Measurements from ENCODE around the gene P2RX1.
A peak's percentile ranks its signal among the peaks of the same experiment; 100 is the strongest.

P2RX1 gene

DNA sequence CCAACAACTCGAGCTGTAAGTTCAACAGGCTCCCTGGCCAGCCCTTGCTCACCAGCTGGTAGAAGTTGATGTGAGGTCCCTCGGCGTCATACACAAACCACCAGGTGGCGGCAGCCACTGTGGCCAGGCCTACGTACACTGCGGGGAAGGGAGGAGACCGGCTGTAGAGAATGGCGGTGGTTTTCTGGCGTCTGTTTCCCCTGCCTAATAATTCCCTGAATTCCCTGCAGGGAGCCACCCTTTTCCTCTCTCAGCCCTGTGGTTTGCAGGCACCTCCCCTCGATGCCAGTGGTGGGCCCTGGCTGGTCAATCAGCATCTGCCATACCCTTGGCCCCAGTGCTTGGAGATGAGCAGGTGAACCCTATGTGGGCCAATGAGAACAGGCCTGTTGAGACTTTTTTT is 18.9 kb upstream of the P2RX1 start:
- peak; percentile 45 for DNase-seq (ENCODE audit: low spot score)
- H3K4ac ChIP-seq (ENCODE audit: low read length): no peak overlapping the region

DNA sequence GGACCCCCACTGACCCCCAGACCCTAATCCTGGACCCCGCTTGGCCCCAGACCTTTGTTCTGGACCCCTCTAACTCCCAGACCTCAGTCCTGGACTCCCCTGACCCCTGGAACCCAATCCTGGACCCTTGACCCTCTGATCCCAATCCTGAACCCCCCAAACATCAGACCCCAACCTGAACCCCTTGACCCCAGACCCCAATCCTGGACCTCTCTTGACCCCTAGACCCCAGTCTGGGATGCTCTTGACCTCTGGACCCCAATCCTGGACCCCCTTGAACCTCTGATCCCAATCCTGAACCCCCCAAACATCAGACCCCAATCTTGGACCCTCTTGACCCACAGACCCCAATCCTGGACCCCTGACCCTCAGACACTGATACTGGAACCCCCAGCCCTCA is 13.5 kb upstream of the P2RX1 start:
- WGBS, 2 donors (ENCODE audit: extremely low coverage in 2 of 2, insufficient read length in 2 of 2, insufficient replicate concordance in 1 of 2): no CpG with 5 or more reads among the region's 1 CpG

More for the DNA sequence above, 18.9 kb upstream of the P2RX1 start:
- Histone ChIP-seq H2BK12ac (ENCODE audit: low read length) (no peak overlapping the region), H3K4me2 (ENCODE audit: insufficient read depth, low read length, poor library complexity, severe bottlenecking) (no peak overlapping the region), H3K4me3 (ENCODE audit: low read length in 2 of 2) (no peak overlapping the region), H4K8ac (ENCODE audit: low read depth, low read length) (no peak overlapping the region), H3K18ac (ENCODE audit: low read length) (no peak overlapping the region), H2AFZ (ENCODE audit: low read length) (peak overlapping the region; percentile 74), H3K14ac (ENCODE audit: low read length) (no peak overlapping the region), H2BK5ac (ENCODE audit: low read length) (no peak overlapping the region), H2BK120ac (ENCODE audit: low read depth, low read length) (no peak overlapping the region), H2AK5ac (ENCODE audit: low read depth, low read length) (no peak overlapping the region), H4K91ac (ENCODE audit: low read depth, low read length, poor library complexity) (no peak overlapping the region), H3K9ac (ENCODE audit: low read depth, low read length, poor library complexity) (no peak overlapping the region), H3K27ac (replicated peaks; ENCODE audit: low read length) (no peak overlapping the region), H2BK15ac (ENCODE audit: low read length) (no peak overlapping the region), H3K9me3 (replicated peaks in 1 of 2; ENCODE audit: control insufficient read depth in 2 of 2, insufficient read depth in 1 of 2, low read depth in 1 of 2, low read length in 2 of 2) (peaks cover 0 to 1% of the 10 kb centered on the region in 2 donors), H3K79me1 (ENCODE audit: low read depth, low read length) (no peaks in the 10 kb centered on the region), H3K4me1 (ENCODE audit: control insufficient read depth in 2 of 2, insufficient read depth in 1 of 2, low read depth in 1 of 2, low read length in 2 of 2) (peaks cover 0 to 2% of the 10 kb centered on the region in 2 donors), H3K23ac (ENCODE audit: low read depth, low read length, poor library complexity) (no peak overlapping the region), H3K27me3 (ENCODE audit: control insufficient read depth in 3 of 3, insufficient read depth in 3 of 3, low read depth in 1 of 3, low read length in 3 of 3) (no peaks in the 10 kb centered on the region), H3K36me3 (replicated peaks in 1 of 2; ENCODE audit: control insufficient read depth in 2 of 2, insufficient read depth in 2 of 2, low read length in 2 of 2) (no peaks in the 10 kb centered on the region)
- no CpG with 5 or more reads among the region's 10 CpGs for WGBS, 2 donors (ENCODE audit: extremely low coverage in 2 of 2, insufficient read length in 2 of 2, insufficient replicate concordance in 1 of 2)

DNA sequence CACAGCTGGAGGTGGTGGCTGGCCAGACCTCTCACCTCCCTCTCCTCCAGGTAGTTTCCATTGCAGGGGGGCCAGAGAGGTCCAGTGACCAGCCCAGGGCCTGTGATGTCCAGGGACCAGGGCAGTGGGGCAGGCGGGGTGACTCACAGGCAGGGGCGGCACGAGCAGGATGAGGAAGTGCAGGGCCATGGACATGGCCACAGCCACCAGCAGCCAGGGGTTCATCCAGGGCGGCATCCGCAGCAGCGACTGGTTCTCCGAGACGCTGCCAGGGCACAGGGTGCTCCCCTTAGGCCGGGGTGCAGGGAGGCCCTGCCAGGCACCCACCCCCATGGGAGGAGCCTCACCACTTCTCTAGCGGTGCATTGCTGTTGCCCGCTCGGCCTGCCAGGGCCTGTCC is 12.9 kb upstream of the P2RX1 start:
- Histone ChIP-seq H3K79me1 (ENCODE audit: low read depth, low read length) (no peaks in the 10 kb centered on the region), H3K27ac (replicated peaks; ENCODE audit: low read length) (no peak overlapping the region), H3K4me2 (ENCODE audit: insufficient read depth, low read length, poor library complexity, severe bottlenecking) (no peak overlapping the region), H2AFZ (ENCODE audit: low read length) (no peak overlapping the region), H3K27me3 (ENCODE audit: control insufficient read depth in 3 of 3, insufficient read depth in 3 of 3, low read depth in 1 of 3, low read length in 3 of 3) (peaks cover 0 to 31% (median 0%) of the 10 kb centered on the region in 3 experiments), H2BK120ac (ENCODE audit: low read depth, low read length) (no peak overlapping the region), H2BK15ac (ENCODE audit: low read length) (peak overlapping the region; percentile 75), H4K8ac (ENCODE audit: low read depth, low read length) (no peak overlapping the region), H3K9me3 (replicated peaks in 1 of 2; ENCODE audit: control insufficient read depth in 2 of 2, insufficient read depth in 1 of 2, low read depth in 1 of 2, low read length in 2 of 2) (peaks cover 0 to 1% of the 10 kb centered on the region in 2 donors), H3K9ac (ENCODE audit: low read depth, low read length, poor library complexity) (peak overlapping the region; percentile 44), H2BK5ac (ENCODE audit: low read length) (peak overlapping the region; percentile 87), H3K36me3 (replicated peaks in 1 of 2; ENCODE audit: control insufficient read depth in 2 of 2, insufficient read depth in 2 of 2, low read length in 2 of 2) (no peaks in the 10 kb centered on the region), H3K4me1 (ENCODE audit: control insufficient read depth in 2 of 2, insufficient read depth in 1 of 2, low read depth in 1 of 2, low read length in 2 of 2) (peaks cover 5 to 7% of the 10 kb centered on the region in 2 donors), H2AK5ac (ENCODE audit: low read depth, low read length) (peak overlapping the region; percentile 81), H4K91ac (ENCODE audit: low read depth, low read length, poor library complexity) (no peak overlapping the region), H3K4me3 (ENCODE audit: low read length in 2 of 2) (no peak overlapping the region), H3K4ac (ENCODE audit: low read length) (no peak overlapping the region), H3K23ac (ENCODE audit: low read depth, low read length, poor library complexity) (no peak overlapping the region), H3K18ac (ENCODE audit: low read length) (peak overlapping the region; percentile 59), H2BK12ac (ENCODE audit: low read length) (peak overlapping the region; percentile 22), H3K14ac (ENCODE audit: low read length) (peak overlapping the region; percentile 82)
- DNase-seq (ENCODE audit: low spot score): no peak
- WGBS, 2 donors (ENCODE audit: extremely low coverage in 2 of 2, insufficient read length in 2 of 2, insufficient replicate concordance in 1 of 2): no CpG with 5 or more reads among the region's 12 CpGs

More for the DNA sequence above, 13.5 kb upstream of the P2RX1 start:
- no peak overlapping the region for H2BK12ac ChIP-seq (ENCODE audit: low read length)
- H3K4me2 ChIP-seq (ENCODE audit: insufficient read depth, low read length, poor library complexity, severe bottlenecking): no peak overlapping the region
- H3K4me3 ChIP-seq (ENCODE audit: low read length in 2 of 2): no peak overlapping the region
- no peak overlapping the region for H4K8ac ChIP-seq (ENCODE audit: low read depth, low read length)
- H3K27me3 ChIP-seq (ENCODE audit: control insufficient read depth in 3 of 3, insufficient read depth in 3 of 3, low read depth in 1 of 3, low read length in 3 of 3): peaks cover 0 to 25% (median 0%) of the 10 kb centered on the region in 3 experiments
- no peak overlapping the region for H2AK5ac ChIP-seq (ENCODE audit: low read depth, low read length)
- no peak overlapping the region for H3K9ac ChIP-seq (ENCODE audit: low read depth, low read length, poor library complexity)
- no peak overlapping the region for H3K23ac ChIP-seq (ENCODE audit: low read depth, low read length, poor library complexity)
- H3K9me3 ChIP-seq (replicated peaks in 1 of 2; ENCODE audit: control insufficient read depth in 2 of 2, insufficient read depth in 1 of 2, low read depth in 1 of 2, low read length in 2 of 2): peaks cover 0 to 1% of the 10 kb centered on the region in 2 donors
- no peak overlapping the region for H3K4ac ChIP-seq (ENCODE audit: low read length)
- H3K27ac ChIP-seq (replicated peaks; ENCODE audit: low read length): no peak overlapping the region
- H2BK5ac ChIP-seq (ENCODE audit: low read length): no peak overlapping the region
- H3K18ac ChIP-seq (ENCODE audit: low read length): no peak overlapping the region
- no peak overlapping the region for H2BK120ac ChIP-seq (ENCODE audit: low read depth, low read length)
- no peak overlapping the region for H4K91ac ChIP-seq (ENCODE audit: low read depth, low read length, poor library complexity)
- H3K36me3 ChIP-seq (replicated peaks in 1 of 2; ENCODE audit: control insufficient read depth in 2 of 2, insufficient read depth in 2 of 2, low read length in 2 of 2): no peaks in the 10 kb centered on the region
- no peak overlapping the region for H2AFZ ChIP-seq (ENCODE audit: low read length)
- no peak overlapping the region for H2BK15ac ChIP-seq (ENCODE audit: low read length)
- no peaks in the 10 kb centered on the region for H3K79me1 ChIP-seq (ENCODE audit: low read depth, low read length)
- H3K14ac ChIP-seq (ENCODE audit: low read length): no peak overlapping the region
- DNase-seq (ENCODE audit: low spot score): no peak
- peaks cover 0 to 4% of the 10 kb centered on the region in 2 donors for H3K4me1 ChIP-seq (ENCODE audit: control insufficient read depth in 2 of 2, insufficient read depth in 1 of 2, low read depth in 1 of 2, low read length in 2 of 2)

DNA sequence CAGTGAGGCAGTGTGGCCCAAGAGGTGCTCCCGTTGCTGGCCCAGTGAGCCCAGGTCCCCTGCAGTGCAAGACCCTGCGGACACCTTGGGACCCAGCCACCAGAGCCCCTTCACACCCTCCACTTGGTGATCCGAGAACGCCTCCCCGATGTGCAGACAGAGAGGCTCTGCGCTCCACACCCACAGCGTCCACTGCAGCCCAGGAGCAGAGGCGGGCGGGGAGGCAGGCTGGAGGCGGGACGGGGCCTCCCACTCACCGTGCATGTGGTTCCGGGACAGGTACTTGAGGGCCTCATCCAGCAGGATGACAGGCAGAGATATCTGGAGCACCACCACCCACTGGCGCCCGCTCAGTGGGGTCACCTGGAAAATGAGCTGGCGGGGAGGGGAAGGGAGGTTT is 12.1 kb upstream of the P2RX1 start:
- H3K23ac ChIP-seq (ENCODE audit: low read depth, low read length, poor library complexity): no peak overlapping the region
- no peak overlapping the region for H2AFZ ChIP-seq (ENCODE audit: low read length)
- H3K9ac ChIP-seq (ENCODE audit: low read depth, low read length, poor library complexity): no peak overlapping the region
- no peak overlapping the region for H3K27ac ChIP-seq (replicated peaks; ENCODE audit: low read length)
- H4K91ac ChIP-seq (ENCODE audit: low read depth, low read length, poor library complexity): no peak overlapping the region
- H3K4ac ChIP-seq (ENCODE audit: low read length): no peak overlapping the region
- H3K4me1 ChIP-seq (ENCODE audit: control insufficient read depth in 2 of 2, insufficient read depth in 1 of 2, low read depth in 1 of 2, low read length in 2 of 2): peaks cover 7 to 10% of the 10 kb centered on the region in 2 donors
- no peak overlapping the region for H3K18ac ChIP-seq (ENCODE audit: low read length)
- no peak overlapping the region for H2BK15ac ChIP-seq (ENCODE audit: low read length)
- no peak overlapping the region for H2BK120ac ChIP-seq (ENCODE audit: low read depth, low read length)
- H3K4me2 ChIP-seq (ENCODE audit: insufficient read depth, low read length, poor library complexity, severe bottlenecking): no peak overlapping the region
- H3K36me3 ChIP-seq (replicated peaks in 1 of 2; ENCODE audit: control insufficient read depth in 2 of 2, insufficient read depth in 2 of 2, low read length in 2 of 2): no peaks in the 10 kb centered on the region
- no peak overlapping the region for H4K8ac ChIP-seq (ENCODE audit: low read depth, low read length)
- no peak overlapping the region for H3K14ac ChIP-seq (ENCODE audit: low read length)
- H3K79me1 ChIP-seq (ENCODE audit: low read depth, low read length): no peaks in the 10 kb centered on the region
- DNase-seq (ENCODE audit: low spot score): no peak
- H2BK12ac ChIP-seq (ENCODE audit: low read length): no peak overlapping the region
- H3K27me3 ChIP-seq (ENCODE audit: control insufficient read depth in 3 of 3, insufficient read depth in 3 of 3, low read depth in 1 of 3, low read length in 3 of 3): peaks cover 0 to 37% (median 0%) of the 10 kb centered on the region in 3 experiments
- peak overlapping the region; percentile 76 for H2AK5ac ChIP-seq (ENCODE audit: low read depth, low read length)
- H3K9me3 ChIP-seq (replicated peaks in 1 of 2; ENCODE audit: control insufficient read depth in 2 of 2, insufficient read depth in 1 of 2, low read depth in 1 of 2, low read length in 2 of 2): peaks cover 0 to 1% of the 10 kb centered on the region in 2 donors
- H2BK5ac ChIP-seq (ENCODE audit: low read length): peak overlapping the region; percentile 87
- no peak overlapping the region for H3K4me3 ChIP-seq (ENCODE audit: low read length in 2 of 2)
- no CpG with 5 or more reads among the region's 16 CpGs for WGBS, 2 donors (ENCODE audit: extremely low coverage in 2 of 2, insufficient read length in 2 of 2, insufficient replicate concordance in 1 of 2)

Measured in neuronal stem cell (in vitro differentiated cells).